Stimulated activated memory B cell treated with anti-CD40 and anti-IgM and Interleukin-4, amounts not matched to agents 10 μg/mL and 1 μg/mL and 100 μg/mL, for 72 hours (primary cell): Measurements from ENCODE around the gene C1orf87.

Experiments used
- ATAC-seq: fragments of 150-1000 bp; cut with Tn5 transposase; 2 replicates; pipeline ENCODE4 v1.10.0; 2021
- H3K27ac Mint-ChIP-seq: one replicate; pipeline ENCODE4 v1.8.0; 2022; ENCODE audit warnings: mild to moderate bottlenecking, mixed read lengths
- H3K27me3 Mint-ChIP-seq: one replicate; pipeline ENCODE4 v1.8.0; 2022; ENCODE audit warnings: mixed read lengths
- H3K36me3 Mint-ChIP-seq: one replicate; pipeline ENCODE4 v1.8.0; 2022; ENCODE audit warnings: mixed read lengths
- H3K4me1 Mint-ChIP-seq: one replicate; pipeline ENCODE4 v1.8.0; 2022; ENCODE audit warnings: mixed read lengths
- H3K4me3 Mint-ChIP-seq: one replicate; pipeline ENCODE4 v1.8.0; 2022; ENCODE audit warnings: mild to moderate bottlenecking, moderate library complexity, mixed read lengths
- H3K9me3 Mint-ChIP-seq: one replicate; pipeline ENCODE4 v1.8.0; 2022; ENCODE audit warnings: mixed read lengths

The C1orf87 gene

DNA sequence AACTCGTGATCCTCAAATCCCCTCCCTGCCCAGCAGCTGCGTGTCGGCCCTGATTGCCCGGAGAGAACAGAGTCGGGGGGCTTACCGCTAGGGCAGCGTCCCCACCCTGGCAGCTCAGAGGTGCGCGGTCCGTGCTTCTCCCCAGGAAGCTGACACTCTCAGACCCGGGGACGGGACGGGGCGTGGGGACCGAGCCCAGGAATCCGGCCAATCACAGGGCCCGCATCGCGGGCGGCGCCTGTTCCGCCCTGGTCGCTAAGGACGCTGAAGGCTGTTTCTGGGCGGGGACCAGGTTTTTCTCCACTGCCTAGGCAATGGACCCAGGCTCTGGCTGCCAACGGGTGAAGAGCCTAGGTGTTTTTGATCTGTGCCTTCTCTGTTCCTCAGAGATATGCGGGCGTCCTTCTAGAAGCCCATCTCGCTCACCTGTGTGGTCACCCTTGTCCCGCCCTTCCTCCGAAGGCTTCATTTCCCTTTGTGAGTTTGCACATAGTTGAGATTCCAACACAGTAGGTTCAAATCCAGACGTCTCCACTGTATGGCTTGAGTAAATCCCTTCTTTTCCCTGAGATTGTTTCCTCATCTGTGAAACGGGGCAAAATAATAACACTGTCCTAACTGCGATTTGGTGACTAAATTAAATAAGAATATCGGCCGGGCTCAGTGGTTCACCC lies at the start of gene C1orf87:
TSS of gene C1orf87 (minus strand) at position 166 of the 674 bp plus-strand sequence. CDS start 1,127 bp downstream, outside the sequence.
- Mint-ChIP-seq H3K4me3 (no peak within 1 kb of the TSS), H3K27ac (no peak within 1 kb of the TSS), H3K9me3 (no peaks in the 10 kb centered on the region), H3K4me1 (no peaks in the 10 kb centered on the region), H3K36me3 (no peaks in the 10 kb centered on the region), H3K27me3 (peaks cover 35% of the 10 kb centered on the region)
- ATAC-seq, result no peak

- no peak overlapping the region for H3K27ac Mint-ChIP-seq
- no peaks in the 10 kb centered on the region for H3K36me3 Mint-ChIP-seq
- H3K9me3 Mint-ChIP-seq, result no peaks in the 10 kb centered on the region
- no peak overlapping the region for H3K4me3 Mint-ChIP-seq
- H3K4me1 Mint-ChIP-seq, result no peaks in the 10 kb centered on the region
- ATAC-seq, result no peak
- H3K27me3 Mint-ChIP-seq, result no peaks in the 10 kb centered on the region
These were observed 44.5 kb upstream of the C1orf87 start for GRCh38 chr1:60118085-60118484.

- no peaks in the 10 kb centered on the region for H3K9me3 Mint-ChIP-seq
- ATAC-seq, result no peak
- no peaks in the 10 kb centered on the region for H3K36me3 Mint-ChIP-seq
- H3K27me3 Mint-ChIP-seq, result no peaks in the 10 kb centered on the region
- H3K4me3 Mint-ChIP-seq, result no peak overlapping the region
- no peaks in the 10 kb centered on the region for H3K4me1 Mint-ChIP-seq
- H3K27ac Mint-ChIP-seq, result no peak overlapping the region
These were observed 41.3 kb upstream of the C1orf87 start for GRCh38 chr1:60114745-60115318.

GRCh38 chr1:60113596-60113995 lies 40.0 kb upstream of the C1orf87 start:
- H3K27ac Mint-ChIP-seq, result no peak overlapping the region
- H3K4me3 Mint-ChIP-seq, result no peak overlapping the region
- ATAC-seq, result no peak
- no peaks in the 10 kb centered on the region for H3K4me1 Mint-ChIP-seq
- no peaks in the 10 kb centered on the region for H3K36me3 Mint-ChIP-seq
- H3K9me3 Mint-ChIP-seq, result no peaks in the 10 kb centered on the region
- H3K27me3 Mint-ChIP-seq, result no peaks in the 10 kb centered on the region

GRCh38 chr1:60113028-60113427 lies 39.5 kb upstream of the C1orf87 start:
- H3K36me3 Mint-ChIP-seq, result no peaks in the 10 kb centered on the region

GRCh38 chr1:60111716-60112115 lies 38.1 kb upstream of the C1orf87 start:
- H3K9me3 Mint-ChIP-seq, result no peaks in the 10 kb centered on the region
- H3K4me1 Mint-ChIP-seq, result no peaks in the 10 kb centered on the region
- H3K4me3 Mint-ChIP-seq, result no peak overlapping the region

More at GRCh38 chr1:60113028-60113427, 39.5 kb upstream of the C1orf87 start:
- Mint-ChIP-seq H3K4me3 (no peak overlapping the region), H3K27ac (no peak overlapping the region), H3K27me3 (no peaks in the 10 kb centered on the region), H3K4me1 (no peaks in the 10 kb centered on the region), H3K9me3 (no peaks in the 10 kb centered on the region)
- ATAC-seq, result no peak

DNA sequence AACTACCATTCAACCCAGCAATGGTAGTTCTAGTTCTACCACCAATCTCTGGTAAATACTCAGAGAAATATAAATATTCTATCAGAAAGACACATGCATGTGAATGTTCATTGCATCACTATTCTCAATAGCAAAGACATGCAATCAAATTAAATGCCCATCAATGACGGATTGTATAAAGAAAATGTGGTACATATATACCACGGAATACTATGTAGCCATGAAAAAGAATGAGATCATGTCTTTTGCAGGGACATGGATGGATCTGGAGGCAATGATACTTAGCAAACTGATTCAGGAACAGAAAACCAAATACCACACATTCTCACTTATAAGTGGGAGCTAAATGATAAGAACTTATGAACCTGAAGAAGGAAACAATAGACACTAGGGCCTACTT lies 37.5 kb upstream of the C1orf87 start:
- no peak for ATAC-seq
- Mint-ChIP-seq H3K4me1 (no peaks in the 10 kb centered on the region), H3K27ac (no peak overlapping the region), H3K9me3 (no peaks in the 10 kb centered on the region), H3K36me3 (no peaks in the 10 kb centered on the region), H3K27me3 (no peaks in the 10 kb centered on the region), H3K4me3 (no peak overlapping the region)

More at GRCh38 chr1:60111716-60112115, 38.1 kb upstream of the C1orf87 start:
- H3K36me3 Mint-ChIP-seq, result no peaks in the 10 kb centered on the region
- no peak for ATAC-seq
- no peaks in the 10 kb centered on the region for H3K27me3 Mint-ChIP-seq
- H3K27ac Mint-ChIP-seq, result no peak overlapping the region

DNA sequence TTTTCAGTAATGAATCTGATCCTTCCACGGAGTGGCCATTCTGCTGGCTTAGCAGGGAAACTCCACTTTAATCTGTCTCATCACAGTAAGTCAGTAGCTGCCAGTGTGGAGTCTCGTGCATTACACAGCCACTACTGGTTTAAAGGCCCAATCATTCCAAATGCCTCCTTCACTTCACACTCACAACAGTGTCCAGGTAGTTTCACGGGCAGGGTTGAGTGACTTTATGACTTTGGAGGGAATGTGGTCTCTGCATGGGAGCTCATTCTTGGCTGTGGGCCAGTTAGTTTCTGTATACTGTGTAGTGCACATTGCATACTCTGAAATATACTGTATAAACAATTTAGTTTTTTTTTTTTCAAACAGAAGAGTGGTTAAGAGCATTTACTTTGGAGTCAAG lies 34.6 kb upstream of the C1orf87 start:
- no peak for ATAC-seq
- H3K27me3 Mint-ChIP-seq, result peaks cover 8% of the 10 kb centered on the region
- H3K36me3 Mint-ChIP-seq, result no peaks in the 10 kb centered on the region

GRCh38 chr1:60103186-60103585 lies 29.6 kb upstream of the C1orf87 start:
- Mint-ChIP-seq H3K27ac (no peak overlapping the region), H3K4me3 (no peak overlapping the region), H3K36me3 (no peaks in the 10 kb centered on the region), H3K27me3 (peaks cover 10% of the 10 kb centered on the region), H3K4me1 (no peaks in the 10 kb centered on the region), H3K9me3 (peaks cover 3% of the 10 kb centered on the region)
- ATAC-seq, result no peak

More for the DNA sequence above, 34.6 kb upstream of the C1orf87 start:
- peaks cover 3% of the 10 kb centered on the region for H3K9me3 Mint-ChIP-seq
- H3K4me3 Mint-ChIP-seq, result no peak overlapping the region
- no peak overlapping the region for H3K27ac Mint-ChIP-seq
- no peaks in the 10 kb centered on the region for H3K4me1 Mint-ChIP-seq

DNA sequence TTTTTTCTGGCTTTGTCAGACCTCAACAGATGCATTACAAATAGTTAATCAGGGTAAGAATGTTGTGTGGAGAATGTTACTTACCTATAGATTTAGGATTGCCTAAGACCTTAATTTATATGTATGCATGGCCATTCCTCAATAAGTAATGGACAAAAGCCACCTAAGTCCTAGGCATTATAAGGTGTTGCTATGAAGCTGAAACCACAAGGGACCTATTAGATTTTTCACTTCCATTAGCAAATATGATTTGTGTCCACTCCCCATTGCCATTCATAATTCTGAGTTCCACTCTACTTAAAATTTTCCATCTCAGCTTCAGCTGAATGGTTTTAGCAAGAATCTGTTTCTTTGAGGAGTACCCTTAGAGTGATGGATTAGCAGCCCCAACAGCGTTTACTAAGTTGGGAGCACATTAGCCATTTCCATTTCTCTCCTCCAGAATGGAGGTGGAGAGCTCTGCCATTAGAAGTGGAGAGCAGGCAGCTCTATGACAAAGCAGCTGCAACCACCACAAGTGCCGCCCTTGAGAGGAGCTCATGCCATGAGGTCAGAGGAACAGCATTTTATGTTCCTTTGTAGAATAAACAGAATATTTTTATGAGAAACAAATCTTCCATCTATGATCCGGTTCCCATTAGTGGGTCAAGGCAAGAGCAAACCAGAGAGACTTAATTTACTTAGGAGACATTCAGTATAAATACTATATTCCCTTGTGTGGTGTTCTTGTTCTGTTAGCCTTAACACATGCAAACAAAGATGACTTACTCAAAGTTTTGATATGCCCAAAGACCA lies 28.9 kb upstream of the C1orf87 start:
- Mint-ChIP-seq H3K27me3 (peaks cover 11% of the 10 kb centered on the region), H3K27ac (no peak overlapping the region), H3K4me3 (no peak overlapping the region), H3K4me1 (no peaks in the 10 kb centered on the region), H3K9me3 (peaks cover 3% of the 10 kb centered on the region), H3K36me3 (no peaks in the 10 kb centered on the region)
- ATAC-seq, result no peak

- Mint-ChIP-seq H3K9me3 (peaks cover 3% of the 10 kb centered on the region), H3K4me1 (no peaks in the 10 kb centered on the region), H3K27me3 (peaks cover 18% of the 10 kb centered on the region), H3K36me3 (no peaks in the 10 kb centered on the region), H3K4me3 (no peak overlapping the region), H3K27ac (no peak overlapping the region)
- ATAC-seq, result no peak
These were observed 27.9 kb upstream of the C1orf87 start for GRCh38 chr1:60101516-60101915.

DNA sequence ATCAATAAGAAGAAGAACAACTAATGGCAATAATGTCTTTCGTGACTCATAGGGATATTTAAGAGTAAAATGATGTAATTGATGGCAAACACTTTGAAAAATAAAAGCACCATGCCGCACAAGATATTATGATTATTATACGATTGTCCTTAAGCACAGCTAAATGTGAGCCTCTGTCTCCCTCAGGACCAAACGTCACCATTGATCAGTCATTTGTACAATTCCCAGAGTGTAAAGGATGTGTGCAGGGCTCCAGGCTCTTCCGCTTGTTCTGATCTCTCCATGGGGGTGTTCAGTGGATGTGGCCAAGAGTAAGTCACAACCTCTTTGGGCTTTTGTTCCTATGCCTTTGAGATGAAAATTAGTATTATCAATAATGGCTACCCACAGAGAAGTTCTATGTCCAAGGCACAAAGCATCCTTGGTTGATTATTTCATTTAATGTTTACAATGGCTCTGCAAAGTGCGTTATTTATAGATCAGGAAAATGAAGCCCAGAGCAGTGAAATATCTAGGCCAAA lies 17.7 kb upstream of the C1orf87 start:
- Mint-ChIP-seq H3K4me1 (no peaks in the 10 kb centered on the region), H3K27me3 (no peaks in the 10 kb centered on the region), H3K9me3 (no peaks in the 10 kb centered on the region), H3K4me3 (no peak overlapping the region), H3K36me3 (no peaks in the 10 kb centered on the region), H3K27ac (no peak overlapping the region)
- ATAC-seq, result no peak

- no peak for ATAC-seq
- no peak overlapping the region for H3K27ac Mint-ChIP-seq
- no peaks in the 10 kb centered on the region for H3K36me3 Mint-ChIP-seq
- H3K9me3 Mint-ChIP-seq, result no peaks in the 10 kb centered on the region
- no peaks in the 10 kb centered on the region for H3K27me3 Mint-ChIP-seq
- no peaks in the 10 kb centered on the region for H3K4me1 Mint-ChIP-seq
- H3K4me3 Mint-ChIP-seq, result no peak overlapping the region
These were observed 17.1 kb upstream of the C1orf87 start for GRCh38 chr1:60090655-60091054.

GRCh38 chr1:60088620-60089155 lies 15.1 kb upstream of the C1orf87 start:
- H3K4me1 Mint-ChIP-seq, result no peaks in the 10 kb centered on the region
- H3K36me3 Mint-ChIP-seq, result no peaks in the 10 kb centered on the region
- ATAC-seq, result no peak
- H3K4me3 Mint-ChIP-seq, result no peak overlapping the region
- no peak overlapping the region for H3K27ac Mint-ChIP-seq
- H3K9me3 Mint-ChIP-seq, result no peaks in the 10 kb centered on the region
- H3K27me3 Mint-ChIP-seq, result no peaks in the 10 kb centered on the region

DNA sequence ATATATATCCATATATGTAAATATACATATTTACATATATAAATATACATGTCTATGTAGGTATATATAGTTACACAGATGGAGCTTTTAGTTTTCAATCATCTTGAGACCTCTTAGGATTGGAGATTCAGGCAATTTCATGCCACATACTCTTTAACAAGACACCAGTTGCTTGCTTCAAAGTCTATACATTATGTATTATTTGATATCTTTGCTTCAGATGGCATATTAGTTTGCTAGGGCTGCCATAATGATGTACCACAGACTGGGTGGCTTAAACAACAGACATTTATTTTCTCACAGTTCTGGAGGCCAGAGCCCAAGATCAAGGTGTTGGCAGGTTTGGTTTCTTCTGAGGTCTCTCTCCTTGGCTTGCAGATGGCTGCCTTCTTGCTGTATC lies 14.1 kb upstream of the C1orf87 start:
- H3K27ac Mint-ChIP-seq, result no peak overlapping the region

More for the DNA sequence above, 14.1 kb upstream of the C1orf87 start:
- no peak overlapping the region for H3K4me3 Mint-ChIP-seq
- H3K36me3 Mint-ChIP-seq, result no peaks in the 10 kb centered on the region
- no peak for ATAC-seq
- H3K9me3 Mint-ChIP-seq, result no peaks in the 10 kb centered on the region
- H3K4me1 Mint-ChIP-seq, result no peaks in the 10 kb centered on the region
- no peaks in the 10 kb centered on the region for H3K27me3 Mint-ChIP-seq
